Liver (tissue), 9 donors: ENCODE data around the gene PPP4C. TPM values are rescaled to one million over a fixed set of nuclear protein-coding genes. Genes with fewer than 3 reads are reported as not detected.

Experiments
- DNase-seq: peaks from one replicate; pipeline ENCODE4 v3.0.0-alpha.2; 2017; ENCODE audit warnings: low spot score
- H3K27ac ChIP-seq, 2 donors: one replicate each; pipeline ENCODE4 v1.7.0; 2013; ENCODE audit warnings: inconsistent platforms in 2 of 2, low read length in 2 of 2, control low read depth in 1 of 2, low read depth in 1 of 2, mild to moderate bottlenecking in 1 of 2
- H3K27me3 ChIP-seq, 4 donors: one replicate each; pipeline versions ENCODE4 v1.6.1 to v1.7.0; 2013; ENCODE audit warnings: low read length in 3 of 4, inconsistent platforms in 1 of 4, mild to moderate bottlenecking in 1 of 4, moderate library complexity in 1 of 4; ENCODE audit not compliant: control insufficient read depth in 4 of 4, insufficient read depth in 4 of 4
- H3K36me3 ChIP-seq, 4 donors: one replicate each; pipeline versions ENCODE4 v1.6.1 to v1.7.0; 2013; ENCODE audit warnings: low read length in 3 of 4, mild to moderate bottlenecking in 3 of 4, low read depth in 1 of 4, moderate library complexity in 1 of 4; ENCODE audit not compliant: control insufficient read depth in 4 of 4, insufficient read depth in 3 of 4
- H3K4me1 ChIP-seq, 4 donors: one replicate each; pipeline versions ENCODE4 v1.6.1 to v1.7.0; 2013; ENCODE audit warnings: low read length in 3 of 4, mild to moderate bottlenecking in 3 of 4, moderate library complexity in 1 of 4; ENCODE audit not compliant: control insufficient read depth in 4 of 4, insufficient read depth in 4 of 4
- H3K4me3 ChIP-seq, 3 donors: one replicate each; pipeline versions ENCODE4 v1.6.1 to v1.7.0; 2013; ENCODE audit warnings: low read length in 3 of 3, control low read depth in 1 of 3, low read depth in 1 of 3, mild to moderate bottlenecking in 1 of 3
- H3K9ac ChIP-seq, 2 donors: one replicate each; pipeline ENCODE4 v1.7.0; 2013; ENCODE audit warnings: low read length in 2 of 2, mild to moderate bottlenecking in 2 of 2, moderate library complexity in 2 of 2, control low read depth in 1 of 2, low read depth in 1 of 2
- H3K9me3 ChIP-seq, 4 donors: one replicate each; pipeline versions ENCODE4 v1.6.1 to v1.7.0; 2013; ENCODE audit warnings: low read length in 3 of 4; ENCODE audit not compliant: control insufficient read depth in 4 of 4
- ATF3 ChIP-seq: IDR thresholded peaks from 2 replicates; pipeline ENCODE4 v1.6.1; 2016; ENCODE audit warnings: antibody characterized with exemption
- CTCF ChIP-seq: fragments of 150-350 bp; IDR thresholded peaks from 2 replicates; pipeline ENCODE4 v1.5.1; 2017; ENCODE audit warnings: improper control_type of control experiment, low read depth, low read length; ENCODE audit not compliant: missing input control
- EGR1 ChIP-seq, 2 donors: IDR thresholded peaks; 2 replicates each; pipeline ENCODE4 v1.6.1; 2016 to 2018; ENCODE audit warnings: antibody characterized with exemption in 2 of 2, low read depth in 2 of 2
- FOXA1 ChIP-seq: IDR thresholded peaks from 2 replicates; pipeline ENCODE4 v1.6.1; 2016; ENCODE audit warnings: antibody characterized with exemption
- FOXA2 ChIP-seq: IDR thresholded peaks from 2 replicates; pipeline ENCODE4 v1.6.1; 2016; ENCODE audit warnings: antibody characterized with exemption
- GABPA ChIP-seq, 2 donors: IDR thresholded peaks in 1 of 2; conservative IDR thresholded peaks in 1 of 2; 2 replicates each; pipeline ENCODE4 v1.6.1; 2016; ENCODE audit warnings: antibody characterized with exemption in 2 of 2, mild to moderate bottlenecking in 1 of 2, moderate library complexity in 1 of 2
- HNF4A ChIP-seq, 2 donors: conservative IDR thresholded peaks; 2 replicates each; pipeline ENCODE4 v1.6.1; 2016; ENCODE audit warnings: antibody characterized with exemption in 2 of 2, mild to moderate bottlenecking in 2 of 2
- HNF4G ChIP-seq: IDR thresholded peaks from 2 replicates; pipeline ENCODE4 v1.6.1; 2016; ENCODE audit warnings: antibody characterized with exemption
- JUND ChIP-seq, 2 donors: IDR thresholded peaks; 2 replicates each; pipeline ENCODE4 v1.6.1; 2016; ENCODE audit warnings: antibody characterized with exemption in 2 of 2
- MAX ChIP-seq: IDR thresholded peaks from 2 replicates; pipeline ENCODE4 v1.6.1; 2016; ENCODE audit warnings: antibody characterized with exemption
- NR2F2 ChIP-seq: IDR thresholded peaks from 2 replicates; pipeline ENCODE4 v1.6.1; 2016; ENCODE audit warnings: antibody characterized with exemption
- RAD21 ChIP-seq, 2 donors: IDR thresholded peaks; 2 replicates each; pipeline ENCODE4 v1.6.1; 2016; ENCODE audit warnings: antibody characterized with exemption in 2 of 2, mild to moderate bottlenecking in 2 of 2
- REST ChIP-seq: IDR thresholded peaks from 2 replicates; pipeline ENCODE4 v1.6.1; 2016; ENCODE audit warnings: antibody characterized with exemption, mild to moderate bottlenecking
- RXRA ChIP-seq, 2 donors: IDR thresholded peaks; 2 replicates each; pipeline ENCODE4 v1.6.1; 2017 to 2018; ENCODE audit warnings: antibody characterized with exemption in 2 of 2, mild to moderate bottlenecking in 1 of 2
- SP1 ChIP-seq: IDR thresholded peaks from 2 replicates; pipeline ENCODE4 v1.6.1; 2018; ENCODE audit warnings: antibody characterized with exemption, mild to moderate bottlenecking
- TAF1 ChIP-seq: conservative IDR thresholded peaks from 2 replicates; pipeline ENCODE4 v1.6.1; 2016; ENCODE audit warnings: antibody characterized with exemption, mild to moderate bottlenecking
- YY1 ChIP-seq: IDR thresholded peaks from 2 replicates; pipeline ENCODE4 v1.6.1; 2016; ENCODE audit warnings: antibody characterized with exemption, mild to moderate bottlenecking
- WGBS: extraction: QIAGEN DNeasy Blood & Tissue Kit; methylation state at CpG from one replicate; pipeline ENCODE4 v1.1.7; 2013; 5-methylcytosine and 5-hydroxymethylcytosine counted together
- polyA plus RNA-seq, 2 donors: library from polyadenylated mRNA; stranded (reverse) in 1 of 2; unstranded in 1 of 2; fragments of 200-250 nt in 1 of 2; fragments of >200 nt in 1 of 2; fragmentation: Nextera tagmentation in 1 of 2; extraction: Ambion mirVana in 1 of 2; gene quantifications; one replicate each; pipeline versions ENCODE4 v1.2.1 to v1.2.3, GENCODE V29; 2013 to 2015
- total RNA-seq, 2 donors: library from RNA; depleted of rRNA; stranded (reverse); fragments of >200 nt; gene quantifications; one replicate each; pipeline ENCODE4 v1.2.3, GENCODE V29; 2014
- donor health status: healthy.
- donor health status: healthy.
- donor health status: healthy.
- donor health status: healthy.
- donor health status: healthy.

Gene PPP4C
- total and polyA plus RNA-seq, 4 donors = 49.7 to 79.6 (median 62.5) TPM

- H3K9me3 ChIP-seq = no peaks in the 10 kb centered on the region
- TF ChIP-seq RAD21 (IDR thresholded peaks at IDR 0.05) = peak; percentile 50 to 76
- peak; percentile 40 for TF ChIP-seq CTCF
- TF ChIP-seq SP1 = no peak
- peaks cover 0 to 18% (median 4%) of the 10 kb centered on the region in 4 donors for H3K36me3 ChIP-seq
- no peak overlapping the region for H3K9ac ChIP-seq
- no peaks in the 10 kb centered on the region for H3K4me1 ChIP-seq
- H3K4me3 ChIP-seq = no peak overlapping the region
- H3K27me3 ChIP-seq = no peaks in the 10 kb centered on the region
- peak; percentile 60 for DNase-seq
- no peak overlapping the region for H3K27ac ChIP-seq
- WGBS = 89% methylated on average over 29 of the region's 29 CpGs
Observed at GRCh38 chr16:30112197-30113030, 36.6 kb downstream of the PPP4C start.

GRCh38 chr16:30113031-30113710, 37.4 kb downstream of the PPP4C start, which contains the start of gene GDPD3:
GDPD3 (minus strand) TSS chr16:30113537; CDS start chr16:30113478, 59 bp downstream.
- TF ChIP-seq GABPA (IDR thresholded peaks at IDR 0.05 in 1 of 2, conservative IDR thresholded peaks at IDR 0.05 in 1 of 2) (no peak), MAX (no peak), JUND (IDR thresholded peaks at IDR 0.05) (no peak), RXRA (IDR thresholded peaks at IDR 0.05) (no peak), HNF4A (conservative IDR thresholded peaks at IDR 0.05) (no peak), FOXA2 (no peak), TAF1 (no peak), YY1 (no peak), SP1 (no peak), HNF4G (no peak), RAD21 (IDR thresholded peaks at IDR 0.05) (no peak), CTCF (no peak), FOXA1 (no peak), ATF3 (no peak), NR2F2 (no peak), REST (no peak), EGR1 (IDR thresholded peaks at IDR 0.05; ENCODE audit: low read depth in 2 of 2) (no peak)

More at GRCh38 chr16:30113031-30113710, 37.4 kb downstream of the PPP4C start, which contains the start of gene GDPD3:
- Histone ChIP-seq H3K36me3 (peaks cover 6 to 18% (median 7%) of the 10 kb centered on the region in 4 donors), H3K4me3 (no peak within 1 kb of the TSS), H3K9me3 (no peaks in the 10 kb centered on the region), H3K27ac (no peak within 1 kb of the TSS), H3K27me3 (no peaks in the 10 kb centered on the region), H3K9ac (no peak within 1 kb of the TSS), H3K4me1 (no peaks in the 10 kb centered on the region)
- 70% methylated on average over 20 of the region's 20 CpGs for WGBS
- no peak for DNase-seq
